Natural killer cell treated with Interleukin-12 subunit alpha and Interleukin-12 subunit beta and Interleukin-15 and Interleukin-18, amount 100 ng/mL, for 72 hours (primary cell): ENCODE data around the gene MT1B. TPM values are rescaled to one million over a fixed set of nuclear protein-coding genes. Genes with fewer than 3 reads are reported as not detected.

Experiments used
- ATAC-seq, 2 donors: fragments of 150-1000 bp; cut with Tn5 transposase in 1 of 2; sonication (Bioruptor Pico), chemical (Tn5 transposase) in 1 of 2; 2 replicates each; pipeline ENCODE4 v1.10.0; 2021
- DNase-seq: peaks from one replicate; pipeline ENCODE4 v3.0.0; 2022; ENCODE audit warnings: low spot score
- H3K27ac Mint-ChIP-seq, 2 donors: 1 replicate in 1 of 2; 2 replicates in 1 of 2; pipeline ENCODE4 v1.8.0; 2022; ENCODE audit warnings: mixed read lengths in 2 of 2, mild to moderate bottlenecking in 1 of 2, moderate library complexity in 1 of 2
- H3K27me3 Mint-ChIP-seq, 2 donors: 1 replicate in 1 of 2; 2 replicates in 1 of 2; pipeline ENCODE4 v1.8.0; 2022; ENCODE audit warnings: mixed read lengths in 2 of 2
- H3K36me3 Mint-ChIP-seq: one replicate; pipeline ENCODE4 v1.8.0; 2022; ENCODE audit warnings: mixed read lengths
- H3K4me1 Mint-ChIP-seq, 2 donors: 1 replicate in 1 of 2; 2 replicates in 1 of 2; pipeline ENCODE4 v1.8.0; 2022; ENCODE audit warnings: low read depth in 2 of 2, mixed read lengths in 2 of 2, mild to moderate bottlenecking in 1 of 2
- H3K4me3 Mint-ChIP-seq: one replicate; pipeline ENCODE4 v1.8.0; 2022; ENCODE audit warnings: mixed read lengths
- H3K9me3 Mint-ChIP-seq: 2 replicates; pipeline ENCODE4 v1.8.0; 2022; ENCODE audit warnings: mixed read lengths
- total RNA-seq, 2 donors: library from RNA; stranded (reverse); gene quantifications; one replicate each; pipeline ENCODE4 v1.2.3, GENCODE V29; 2022

The MT1B gene
- total RNA-seq, 2 donors from 2014 or later = not detected

DNA sequence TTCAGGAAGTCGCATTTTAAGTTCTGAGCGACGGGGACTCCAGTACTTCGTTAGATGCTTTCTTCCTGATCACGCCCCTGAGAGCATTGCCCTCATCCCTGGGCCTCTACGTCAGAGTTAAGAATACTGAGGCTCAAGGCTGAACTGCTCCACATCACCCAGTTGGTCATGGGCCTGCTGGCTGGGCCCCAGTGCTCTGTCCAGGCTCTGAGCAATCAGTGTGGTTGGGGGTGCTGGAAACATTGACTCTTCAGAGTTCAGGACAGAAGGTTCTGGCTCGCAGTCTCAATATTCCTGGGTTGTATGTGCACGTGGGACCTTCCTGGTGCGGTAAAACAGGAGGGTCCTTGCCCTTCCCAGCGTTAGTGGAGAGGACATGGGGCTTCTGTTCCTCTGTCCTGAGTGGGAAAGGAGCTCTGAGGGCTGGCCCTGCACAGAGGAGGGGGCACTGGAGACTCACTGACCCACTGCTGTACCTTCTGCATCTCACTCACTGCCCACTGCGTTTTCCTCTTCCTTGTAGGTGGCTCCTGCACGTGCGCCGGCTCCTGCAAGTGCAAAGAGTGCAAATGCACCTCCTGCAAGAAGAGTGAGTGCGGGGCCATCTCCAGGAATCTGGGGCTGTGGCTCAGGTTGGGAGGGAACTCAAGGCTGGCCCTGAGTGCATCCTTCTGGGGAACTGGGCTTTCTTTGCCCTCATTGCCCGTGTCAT lies 25.6 kb upstream of the MT1B start:
- peak overlapping the region; percentile 90 for H3K4me3 Mint-ChIP-seq
- H3K36me3 Mint-ChIP-seq = no peaks in the 10 kb centered on the region
- DNase-seq (no peak), ATAC-seq (peak; percentile 40 to 68)
- no peaks in the 10 kb centered on the region for H3K9me3 Mint-ChIP-seq
- H3K4me1 Mint-ChIP-seq = peaks cover 10 to 19% of the 10 kb centered on the region in 2 donors
- peaks cover 10 to 20% of the 10 kb centered on the region in 2 donors for H3K27me3 Mint-ChIP-seq
- peak overlapping the region; percentile 65 to 86 for H3K27ac Mint-ChIP-seq

DNA sequence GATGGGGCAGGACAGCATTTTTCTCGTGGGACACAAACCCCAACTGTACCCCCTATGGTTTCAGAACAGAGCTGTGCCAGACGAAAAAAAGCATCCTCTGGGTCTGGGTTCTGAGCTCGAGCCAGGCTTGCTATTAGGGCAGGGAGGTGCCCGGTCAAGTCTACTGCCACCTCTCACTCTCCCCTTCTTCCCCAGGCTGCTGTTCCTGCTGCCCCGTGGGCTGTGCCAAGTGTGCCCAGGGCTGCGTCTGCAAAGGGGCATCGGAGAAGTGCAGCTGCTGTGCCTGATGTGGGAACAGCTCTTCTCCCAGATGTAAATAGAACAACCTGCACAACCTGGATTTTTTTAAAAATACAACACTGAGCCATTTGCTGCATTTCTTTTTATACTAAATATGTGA lies 25.0 kb upstream of the MT1B start:
- Mint-ChIP-seq H3K27ac (peak overlapping the region in 1 of 2 donors; percentile 86), H3K4me1 (peaks cover 10 to 20% of the 10 kb centered on the region in 2 donors), H3K4me3 (peak overlapping the region; percentile 45), H3K9me3 (no peaks in the 10 kb centered on the region), H3K27me3 (peaks cover 10 to 25% of the 10 kb centered on the region in 2 donors), H3K36me3 (no peaks in the 10 kb centered on the region)
- ATAC-seq = no peak
- DNase-seq = no peak

DNA sequence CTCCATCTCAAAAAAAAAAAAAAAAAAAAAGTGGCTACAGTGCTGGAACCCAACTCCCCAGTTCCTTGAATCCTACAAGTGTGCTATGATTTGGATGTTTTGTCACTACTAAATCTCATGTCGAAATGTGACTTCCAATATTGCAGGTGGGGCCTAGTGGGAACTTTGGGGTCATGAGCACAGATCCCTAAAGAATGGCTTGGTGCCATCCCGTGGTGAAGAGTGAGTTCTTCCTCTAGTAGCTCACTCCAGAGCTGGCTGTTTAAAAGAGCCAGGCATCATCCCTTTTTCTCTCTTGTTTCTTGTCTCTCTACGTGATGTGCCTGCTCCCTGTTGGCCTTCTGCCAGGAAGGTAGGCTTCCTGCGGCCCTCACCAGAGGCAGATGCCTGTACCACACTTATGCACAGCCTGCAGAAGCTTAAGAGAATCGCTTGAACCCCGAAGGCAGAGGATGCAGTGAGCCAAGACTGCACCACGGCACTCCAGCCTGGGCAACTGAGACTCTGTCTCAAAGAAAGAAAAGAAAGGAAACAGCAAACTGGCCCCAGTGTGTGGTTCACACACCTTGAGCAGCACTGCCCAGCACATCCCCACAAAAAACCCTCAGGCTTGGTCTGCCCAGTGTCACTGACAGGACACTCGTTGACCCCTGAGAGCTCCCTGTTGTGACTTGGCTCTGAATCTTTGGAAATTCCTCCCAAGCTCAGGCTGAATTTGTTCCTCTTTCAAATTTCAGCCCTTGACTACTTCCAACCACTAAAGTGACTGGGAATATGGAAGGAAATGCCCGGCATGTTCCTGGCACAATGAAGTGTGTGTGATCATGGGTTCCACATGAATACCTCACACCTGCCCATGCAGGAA lies 23.0 kb upstream of the MT1B start:
- peaks cover 10 to 29% of the 10 kb centered on the region in 2 donors for H3K4me1 Mint-ChIP-seq
- no peak for ATAC-seq
- H3K4me3 Mint-ChIP-seq = no peak overlapping the region
- peaks cover 24 to 42% of the 10 kb centered on the region in 2 donors for H3K27me3 Mint-ChIP-seq
- no peak for DNase-seq
- H3K9me3 Mint-ChIP-seq = no peaks in the 10 kb centered on the region
- H3K36me3 Mint-ChIP-seq = no peaks in the 10 kb centered on the region
- H3K27ac Mint-ChIP-seq = no peak overlapping the region

DNA sequence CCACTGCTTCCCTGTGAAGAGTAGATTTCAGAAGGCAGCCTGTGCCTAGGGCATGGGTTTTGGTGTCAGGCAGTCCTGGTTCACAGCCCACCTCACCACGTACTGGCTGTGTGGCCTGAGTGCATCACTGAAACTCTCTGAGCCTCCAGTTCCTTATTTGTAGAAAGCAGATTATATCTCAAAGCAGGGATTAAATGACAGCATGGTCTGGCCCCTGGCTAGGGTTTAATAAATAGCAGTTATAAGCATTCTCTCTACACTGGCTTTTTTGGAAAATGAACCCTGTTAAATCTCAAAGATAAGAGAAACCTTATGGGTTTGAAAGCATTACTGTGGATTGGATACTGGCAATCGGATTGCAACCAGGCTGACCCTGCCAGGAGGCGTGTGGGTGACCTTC lies 22.2 kb upstream of the MT1B start:
- Mint-ChIP-seq H3K4me1 (peaks cover 10 to 29% of the 10 kb centered on the region in 2 donors), H3K27me3 (peaks cover 28 to 50% of the 10 kb centered on the region in 2 donors), H3K4me3 (no peak overlapping the region), H3K27ac (no peak overlapping the region), H3K36me3 (no peaks in the 10 kb centered on the region), H3K9me3 (no peaks in the 10 kb centered on the region)
- ATAC-seq (no peak), DNase-seq (no peak)

DNA sequence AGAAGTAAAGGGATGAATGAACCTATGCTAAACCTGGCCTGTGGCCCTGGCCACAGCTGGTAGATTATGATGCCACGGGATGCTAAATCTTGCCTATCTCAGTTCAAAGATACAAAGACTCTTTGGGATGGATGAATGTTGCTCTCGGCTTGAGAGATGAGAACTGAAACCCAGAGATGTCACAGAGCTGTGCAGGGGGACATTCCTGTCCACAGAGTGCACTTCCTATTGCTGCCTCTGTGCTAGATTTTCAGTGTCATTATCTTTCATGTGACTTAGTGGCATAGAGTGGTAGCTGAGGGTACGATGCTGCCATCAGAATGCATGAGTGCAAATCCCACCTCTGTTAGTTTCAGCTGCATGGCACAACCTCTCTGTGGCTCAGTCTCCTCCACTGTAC lies 21.6 kb upstream of the MT1B start:
- Mint-ChIP-seq H3K27me3 (peaks cover 31 to 53% of the 10 kb centered on the region in 2 donors), H3K36me3 (no peaks in the 10 kb centered on the region), H3K27ac (no peak overlapping the region), H3K9me3 (no peaks in the 10 kb centered on the region), H3K4me3 (no peak overlapping the region), H3K4me1 (peaks cover 9 to 30% of the 10 kb centered on the region in 2 donors)
- ATAC-seq (no peak), DNase-seq (no peak)

DNA sequence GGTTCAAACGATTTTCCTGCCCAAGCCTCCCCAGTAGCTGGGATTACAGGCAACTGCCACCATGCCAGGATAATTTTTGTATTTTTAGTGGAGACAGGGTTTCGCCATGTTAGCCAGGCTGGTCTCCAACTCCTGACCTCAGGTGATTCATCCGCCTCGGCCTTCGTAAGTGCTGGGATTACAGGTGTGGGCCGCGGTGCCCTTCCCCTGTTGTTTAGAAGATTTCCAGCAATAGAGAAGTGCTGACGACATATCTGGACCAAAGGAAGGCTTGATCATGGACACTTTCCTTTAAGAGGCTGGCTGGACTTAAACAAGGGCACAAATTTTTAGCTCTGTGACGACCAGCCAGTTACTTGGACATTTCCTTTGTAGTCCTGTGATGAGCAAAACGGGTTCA lies 20.5 kb upstream of the MT1B start:
- Mint-ChIP-seq H3K27me3 (peaks cover 37 to 56% of the 10 kb centered on the region in 2 donors), H3K4me1 (peaks cover 12 to 23% of the 10 kb centered on the region in 2 donors)

DNA sequence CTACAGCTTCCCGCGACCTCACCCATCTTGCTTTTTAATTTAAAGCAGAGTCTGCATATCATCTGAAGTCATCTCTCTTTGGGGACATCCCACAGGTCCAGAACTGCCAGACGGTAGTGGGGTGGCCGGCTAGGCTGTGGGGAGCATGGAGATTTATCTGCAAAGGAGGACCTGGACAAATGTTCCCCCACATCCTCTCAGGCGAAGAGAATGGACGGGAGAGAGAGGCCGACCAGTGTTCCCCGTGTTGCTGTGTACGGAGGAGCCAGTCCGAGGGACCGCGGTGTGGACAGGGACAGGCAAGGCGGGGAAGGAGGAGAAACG lies 19.9 kb upstream of the MT1B start:
- Mint-ChIP-seq H3K4me3 (peak overlapping the region; percentile 66), H3K27me3 (peaks cover 43 to 62% of the 10 kb centered on the region in 2 donors), H3K4me1 (peaks cover 12 to 21% of the 10 kb centered on the region in 2 donors), H3K36me3 (no peaks in the 10 kb centered on the region), H3K9me3 (no peaks in the 10 kb centered on the region), H3K27ac (no peak overlapping the region)
- DNase-seq (no peak), ATAC-seq (no peak)

More for the DNA sequence above, 20.5 kb upstream of the MT1B start:
- ATAC-seq (no peak), DNase-seq (no peak)
- no peak overlapping the region for H3K27ac Mint-ChIP-seq
- H3K9me3 Mint-ChIP-seq = no peaks in the 10 kb centered on the region
- H3K4me3 Mint-ChIP-seq = no peak overlapping the region
- no peaks in the 10 kb centered on the region for H3K36me3 Mint-ChIP-seq

DNA sequence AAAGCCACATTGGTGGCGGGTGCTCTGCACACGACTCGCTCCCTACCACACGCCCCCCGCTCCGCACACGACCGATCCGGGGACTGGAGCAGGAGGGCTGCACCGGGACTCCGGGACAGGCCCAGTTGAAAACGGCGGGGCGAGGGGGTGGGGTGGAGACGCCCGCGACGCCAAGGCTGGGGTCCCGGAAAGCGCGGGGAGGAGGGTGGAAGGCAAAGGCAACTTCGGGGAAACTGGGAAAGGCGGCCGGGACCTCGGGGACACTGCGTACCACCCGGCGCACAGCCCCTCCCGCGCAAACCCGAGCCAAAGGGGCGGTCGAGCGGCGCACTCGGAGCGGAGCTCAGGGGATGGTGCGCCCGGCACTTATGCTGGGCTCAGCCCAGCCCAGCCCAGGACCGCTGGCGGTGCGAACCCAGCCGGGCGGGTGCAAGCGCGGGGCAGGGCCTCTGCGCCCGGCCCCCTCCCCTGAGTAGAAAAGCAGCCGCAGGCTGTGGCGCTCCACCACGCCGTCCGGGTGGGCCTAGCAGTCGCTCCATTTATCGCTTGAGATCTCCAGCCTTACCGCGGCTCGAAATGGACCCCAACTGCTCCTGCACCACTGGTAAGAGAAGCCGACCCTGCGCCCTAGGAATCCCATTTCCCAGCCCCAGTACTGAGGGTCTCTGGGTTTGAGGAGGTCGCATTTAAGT lies 19.4 kb upstream of the MT1B start, which contains the start of gene MT1M:
TSS of gene MT1M (plus strand) at position 504 of the 692 bp plus-strand sequence. CDS start at position 577, 73 bp downstream.
- DNase-seq (no peak), ATAC-seq (peak; percentile 73 to 79)
- Mint-ChIP-seq H3K4me1 (peaks cover 12 to 25% of the 10 kb centered on the region in 2 donors), H3K4me3 (peak within 1 kb of the TSS; percentile 66), H3K27me3 (peaks cover 48 to 67% of the 10 kb centered on the region in 2 donors), H3K36me3 (no peaks in the 10 kb centered on the region), H3K27ac (no peak within 1 kb of the TSS), H3K9me3 (no peaks in the 10 kb centered on the region)

DNA sequence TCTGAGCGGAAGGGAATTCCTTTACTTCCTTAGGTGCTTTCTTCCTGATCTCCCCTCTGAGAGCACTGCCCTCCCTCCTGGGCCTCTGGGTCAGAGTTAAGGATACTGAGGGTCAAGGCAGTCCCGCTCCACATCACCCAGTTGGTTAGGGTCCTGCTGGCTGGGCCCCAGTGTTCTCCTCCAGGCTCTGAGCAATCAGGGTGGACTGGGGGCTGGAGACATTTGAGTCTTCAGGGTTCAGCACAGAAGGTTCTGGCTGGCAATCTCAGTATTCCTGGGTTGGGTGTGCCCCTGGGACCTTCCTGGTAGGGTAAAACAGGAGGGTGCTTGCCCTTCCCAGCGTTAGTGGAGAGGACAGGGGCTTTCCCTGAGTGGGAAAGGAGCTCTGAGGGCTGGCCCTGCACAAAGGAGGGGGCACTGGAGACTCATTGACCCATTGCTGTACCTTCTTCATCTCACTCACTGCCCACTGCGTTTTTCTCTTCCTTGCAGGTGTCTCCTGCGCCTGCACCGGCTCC lies 18.8 kb upstream of the MT1B start:
- Mint-ChIP-seq H3K27me3 (peaks cover 52 to 73% of the 10 kb centered on the region in 2 donors), H3K9me3 (no peaks in the 10 kb centered on the region), H3K27ac (no peak overlapping the region), H3K4me3 (peak overlapping the region; percentile 52), H3K36me3 (no peaks in the 10 kb centered on the region), H3K4me1 (peaks cover 17 to 29% of the 10 kb centered on the region in 2 donors)
- DNase-seq (no peak), ATAC-seq (no peak)

DNA sequence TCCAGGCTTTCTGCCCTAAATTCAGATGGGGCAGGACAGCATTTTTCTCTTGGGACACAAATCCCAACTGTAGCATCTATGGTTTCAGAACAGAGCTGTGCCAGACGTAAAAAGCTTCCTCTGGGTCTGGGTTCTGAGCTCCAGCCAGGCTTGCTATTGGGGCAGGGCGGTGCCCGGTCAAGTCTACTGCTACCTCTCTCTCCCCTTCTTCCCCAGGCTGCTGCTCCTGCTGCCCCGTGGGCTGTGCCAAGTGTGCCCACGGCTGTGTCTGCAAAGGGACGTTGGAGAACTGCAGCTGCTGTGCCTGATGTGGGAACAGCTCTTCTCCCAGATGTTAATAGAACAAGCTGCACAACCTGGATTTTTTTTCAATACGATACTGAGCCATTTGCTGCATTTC lies 18.2 kb upstream of the MT1B start:
- H3K27ac Mint-ChIP-seq = no peak overlapping the region
- peaks cover 54 to 74% of the 10 kb centered on the region in 2 donors for H3K27me3 Mint-ChIP-seq
- no peaks in the 10 kb centered on the region for H3K9me3 Mint-ChIP-seq
- H3K4me3 Mint-ChIP-seq = no peak overlapping the region
- no peaks in the 10 kb centered on the region for H3K36me3 Mint-ChIP-seq
- peaks cover 17 to 31% of the 10 kb centered on the region in 2 donors for H3K4me1 Mint-ChIP-seq
- ATAC-seq = no peak
- no peak for DNase-seq

DNA sequence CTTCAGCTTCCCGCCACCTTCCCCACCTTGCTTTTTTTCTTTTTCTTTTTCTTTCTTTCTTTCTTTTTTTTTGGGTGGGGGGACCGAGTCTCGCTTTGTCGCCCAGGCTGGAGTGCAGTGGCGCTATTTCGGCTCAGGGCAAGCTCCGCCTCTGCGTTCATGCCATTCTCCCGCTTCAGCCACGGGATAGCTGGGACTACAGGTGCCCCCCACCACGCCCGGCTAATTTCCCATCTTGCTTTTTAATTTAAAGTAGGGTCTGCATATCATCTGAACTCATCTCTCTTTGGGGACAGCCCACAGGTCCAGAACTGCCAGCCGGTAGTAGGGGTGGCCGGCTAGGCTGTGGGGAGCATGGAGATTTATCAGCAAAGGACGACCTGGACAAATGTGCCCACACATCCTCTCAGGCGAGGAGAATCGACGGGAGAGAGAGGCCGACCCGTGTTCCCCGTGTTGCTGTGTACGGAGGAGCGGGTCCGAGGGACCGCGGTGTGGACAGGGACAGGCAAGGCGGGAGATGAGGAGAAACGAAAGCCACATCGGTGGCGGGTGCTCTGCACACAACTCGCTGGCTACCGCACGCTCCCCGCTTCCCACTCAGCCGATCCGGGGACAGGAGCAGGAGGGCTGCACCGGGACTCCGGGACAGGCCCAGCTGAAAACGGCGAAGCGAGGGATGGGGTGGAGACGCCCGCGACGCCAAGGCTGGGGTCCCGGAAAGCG lies 16.8 kb upstream of the MT1B start:
- Mint-ChIP-seq H3K36me3 (no peaks in the 10 kb centered on the region), H3K27me3 (peaks cover 56 to 73% of the 10 kb centered on the region in 2 donors), H3K27ac (no peak overlapping the region), H3K4me1 (peaks cover 15 to 34% of the 10 kb centered on the region in 2 donors), H3K9me3 (no peaks in the 10 kb centered on the region), H3K4me3 (peak overlapping the region; percentile 68)
- ATAC-seq (no peak), DNase-seq (no peak)

DNA sequence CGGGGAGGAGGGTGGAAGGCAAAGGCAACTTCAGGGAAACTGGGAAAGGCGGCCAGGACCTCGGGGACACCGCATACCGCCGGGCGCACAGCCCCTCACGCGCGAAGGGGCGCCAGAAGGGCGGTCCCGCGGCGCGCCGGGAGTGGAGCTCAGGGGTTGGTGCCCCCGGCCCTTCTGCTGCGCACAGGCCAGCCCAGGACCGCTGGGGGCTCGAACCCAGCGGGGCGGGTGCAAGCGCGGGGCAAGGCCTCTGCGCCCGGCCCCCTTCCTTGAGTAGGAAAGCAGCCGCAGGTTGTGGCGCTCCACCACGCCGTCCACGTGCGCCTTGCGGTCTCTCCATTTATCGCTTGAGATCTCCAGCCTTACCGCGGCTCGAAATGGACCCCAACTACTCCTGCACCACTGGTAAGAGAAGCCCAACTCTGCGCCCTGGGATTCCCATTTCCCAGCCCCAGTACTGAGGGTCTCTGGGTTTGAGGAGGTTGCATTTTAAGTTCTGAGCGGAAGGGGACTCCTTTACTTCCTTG lies 16.2 kb upstream of the MT1B start:
- H3K9me3 Mint-ChIP-seq = no peaks in the 10 kb centered on the region
- peaks cover 15 to 31% of the 10 kb centered on the region in 2 donors for H3K4me1 Mint-ChIP-seq
- no peak overlapping the region for H3K27ac Mint-ChIP-seq
- ATAC-seq = no peak
- H3K27me3 Mint-ChIP-seq = peaks cover 56 to 73% of the 10 kb centered on the region in 2 donors
- no peak for DNase-seq
- no peak overlapping the region for H3K4me3 Mint-ChIP-seq
- H3K36me3 Mint-ChIP-seq = no peaks in the 10 kb centered on the region
